B cell (primary cell): ENCODE results near the gene CLN5. TPM values are rescaled to one million over a fixed set of nuclear protein-coding genes. Genes with fewer than 3 reads are reported as not detected.

Experiments used
- ATAC-seq: fragments of 200-7000 bp; cut with Tn5 transposase; one replicate; pipeline ENCODE4 v1.10.0; 2021; ENCODE audit warnings: low read depth, mild to moderate bottlenecking, moderate number of reproducible peaks, moderate library complexity
- CTCF ChIA-PET: fragments of 350-600 bp; sonication (Branson Sonifier 250); formaldehyde crosslinking; loops from one replicate; lab custom pipeline; 2021; ENCODE audit warnings: antibody characterized with exemption, inconsistent platforms; lab: Charles Lee
- POLR2A ChIA-PET: fragments of 350-600 bp; sonication (Branson Sonifier 250); formaldehyde crosslinking; loops from one replicate; lab custom pipeline; 2021; ENCODE audit warnings: antibody characterized with exemption; lab: Charles Lee
- DNase-seq: peaks from one replicate; pipeline ENCODE4 v3.0.0; 2013
- H2AFZ ChIP-seq: 2 replicates; pipeline ENCODE4 v1.6.1; 2012; ENCODE audit warnings: mild to moderate bottlenecking, low read depth, low read length; ENCODE audit not compliant: insufficient read depth, poor library complexity, severe bottlenecking
- H3K27ac ChIP-seq, 2 donors: 1 replicate in 1 of 2; 2 replicates in 1 of 2; pipeline ENCODE4 v1.5.1; 2012 to 2013; ENCODE audit warnings: low read length in 2 of 2, mild to moderate bottlenecking in 2 of 2, moderate library complexity in 1 of 2
- H3K27me3 ChIP-seq, 4 experiments: fragments of 200-600 bp in 1 of 4; sonication (generic) in 1 of 4; replicated peaks in 1 of 4; 1 replicate in 2 of 4; 2 replicates in 2 of 4; pipeline versions ENCODE4 v1.6.1 to v1.7.0; 2013 to 2016; ENCODE audit warnings: low read length in 3 of 4, mild to moderate bottlenecking in 2 of 4, mixed read lengths in 1 of 4, moderate library complexity in 1 of 4; ENCODE audit not compliant: insufficient read depth in 4 of 4, control insufficient read depth in 3 of 4; ENCODE audit errors: control extremely low read depth in 1 of 4
- H3K36me3 ChIP-seq, 2 experiments: replicated peaks in 1 of 2; 1 replicate in 1 of 2; 2 replicates in 1 of 2; pipeline versions ENCODE4 v1.6.1 to v1.7.1; 2013; ENCODE audit warnings: low read length in 1 of 2; ENCODE audit not compliant: insufficient read depth in 2 of 2, control insufficient read depth in 1 of 2; ENCODE audit errors: control extremely low read depth in 1 of 2, extremely low read depth in 1 of 2
- H3K4me1 ChIP-seq, 2 donors: fragments of 200-600 bp in 1 of 2; sonication (generic) in 1 of 2; 1 replicate in 1 of 2; 2 replicates in 1 of 2; pipeline versions ENCODE4 v1.5.1 to v1.6.1; 2013 to 2017; ENCODE audit warnings: low read length in 2 of 2; ENCODE audit not compliant: control insufficient read depth in 2 of 2, insufficient read depth in 2 of 2
- H3K4me2 ChIP-seq: replicated peaks from 2 replicates; pipeline ENCODE3; 2012; ENCODE audit warnings: mild to moderate bottlenecking, low read depth, low read length; ENCODE audit not compliant: poor library complexity, severe bottlenecking
- H3K4me3 ChIP-seq, 5 experiments: fragments of 200-600 bp in 1 of 5; sonication (generic) in 1 of 5; 1 replicate in 3 of 5; 2 replicates in 2 of 5; pipeline versions ENCODE4 v1.5.1 to v1.7.0; 2011 to 2016; ENCODE audit warnings: low read length in 4 of 5, mild to moderate bottlenecking in 4 of 5, low read depth in 2 of 5, control low read depth in 1 of 5, moderate library complexity in 1 of 5; ENCODE audit not compliant: insufficient read depth in 1 of 5; ENCODE audit errors: control extremely low read depth in 1 of 5, extremely low read depth in 1 of 5
- H3K79me2 ChIP-seq: fragments of 200-600 bp; sonication (generic); one replicate; pipeline ENCODE4 v1.6.0; 2016; ENCODE audit warnings: low read length; ENCODE audit not compliant: control insufficient read depth, insufficient read depth
- H3K9ac ChIP-seq: fragments of 200-600 bp; sonication (generic); 2 replicates; pipeline ENCODE4 v1.6.1; 2017; ENCODE audit warnings: mild to moderate bottlenecking, low read length, moderate library complexity
- H3K9me3 ChIP-seq, 3 donors: one replicate each; pipeline versions ENCODE4 v1.6.1 to v1.7.1; 2013; ENCODE audit warnings: low read length in 2 of 3; ENCODE audit not compliant: control insufficient read depth in 2 of 3, insufficient read depth in 1 of 3; ENCODE audit errors: control extremely low read depth in 1 of 3
- H4K20me1 ChIP-seq: 2 replicates; pipeline ENCODE4 v1.6.0; 2012; ENCODE audit warnings: mild to moderate bottlenecking, low read length; ENCODE audit not compliant: insufficient read depth, control insufficient read depth, poor library complexity, severe bottlenecking
- H3K27ac Mint-ChIP-seq: one replicate; pipeline ENCODE4 v1.8.0; 2021; ENCODE audit warnings: mixed read lengths
- H3K27me3 Mint-ChIP-seq: one replicate; pipeline ENCODE4 v1.8.0; 2021; ENCODE audit warnings: mixed read lengths
- H3K4me1 Mint-ChIP-seq: one replicate; pipeline ENCODE4 v1.8.0; 2021; ENCODE audit warnings: mixed read lengths
- H3K4me3 Mint-ChIP-seq: one replicate; pipeline ENCODE4 v1.8.0; 2021; ENCODE audit warnings: mixed read lengths
- H3K9me3 Mint-ChIP-seq: one replicate; pipeline ENCODE4 v1.8.0; 2022; ENCODE audit warnings: mixed read lengths; ENCODE audit not compliant: insufficient read depth
- CTCF ChIP-seq: fragments of 200-600 bp; IDR thresholded peaks from one replicate; pipeline ENCODE4 v1.8.0; 2022; ENCODE audit warnings: antibody characterized with exemption, mild to moderate bottlenecking
- EZH2 ChIP-seq: IDR thresholded peaks from 2 replicates; pipeline ENCODE4 v1.6.1; 2012; ENCODE audit warnings: borderline replicate concordance, low read depth, mild to moderate bottlenecking, moderate library complexity, low read length; ENCODE audit not compliant: insufficient read depth, poor library complexity, severe bottlenecking
- WGBS: methylation state at CpG from one replicate; pipeline ENCODE4 v1.1.5; 2013; ENCODE audit warnings: missing lambda C conversion rate; ENCODE audit not compliant: insufficient coverage; 5-methylcytosine and 5-hydroxymethylcytosine counted together
- intact Hi-C: fragments of 100-400 bp; cut with micrococcal nuclease; formaldehyde crosslinking; loops from one replicate; pipeline ENCODE4 v1.10.0; 2022
- polyA plus RNA-seq: library from polyadenylated mRNA; depleted of rRNA; stranded (reverse); fragments of >200 nt; gene quantifications from 2 replicates; pipeline ENCODE4 v1.2.3, GENCODE V29; 2012
- total RNA-seq, 2 donors: library from RNA; stranded (reverse); fragments of 120-200 nt in 1 of 2; gene quantifications; 1 replicate in 1 of 2; 2 replicates in 1 of 2; pipeline versions ENCODE4 v1.2.3 to v1.2.4, GENCODE V29; 2013 to 2022

CLN5 gene
- total and polyA plus RNA-seq, 2 donors (not counting 1 experiment from before 2014, with no cell fraction given) = 11.9 to 36.9 TPM

- ChIA-PET CTCF (interaction anchor here (0.6 to 1.5 kb wide), 3 partner anchors 17 to 20 kb away, joined by 4 to 6 read pairs (median 4); no protein-coding TSS in a partner anchor), POLR2A (no interaction called here)
- peaks cover 23% of the 10 kb centered on the region for H3K4me1 Mint-ChIP-seq
- ATAC-seq (no peak), DNase-seq (no peak)
- no peak overlapping the region for H3K9ac ChIP-seq
- intact Hi-C loops = no loop called here
- no peaks in the 10 kb centered on the region for H3K9me3 Mint-ChIP-seq
- H3K27me3 ChIP-seq = no peaks in the 10 kb centered on the region
- no peak overlapping the region for H2AFZ ChIP-seq
- H3K4me2 ChIP-seq = no peak overlapping the region
- no CpG with 5 or more reads among the region's 1 CpG for WGBS
- H3K4me3 Mint-ChIP-seq = no peak overlapping the region
- H3K27me3 Mint-ChIP-seq = no peaks in the 10 kb centered on the region
- TF ChIP-seq CTCF (no peak), EZH2 (no peak)
- H3K27ac ChIP-seq = peak overlapping the region in 1 of 2 donors; percentile 64
- peaks cover 0 to 4% of the 10 kb centered on the region in 2 donors for H3K4me1 ChIP-seq
- no peak overlapping the region for H3K4me3 ChIP-seq
- H3K36me3 ChIP-seq = peaks cover 8 to 25% of the 10 kb centered on the region in 2 experiments
- no peaks in the 10 kb centered on the region for H4K20me1 ChIP-seq
- H3K79me2 ChIP-seq = no peaks in the 10 kb centered on the region
- no peak overlapping the region for H3K27ac Mint-ChIP-seq
- H3K9me3 ChIP-seq = no peaks in the 10 kb centered on the region
Observed at GRCh38 chr13:77000475-77000874, 8.6 kb downstream of the CLN5 start.

GRCh38 chr13:77001540-77001939, 9.7 kb downstream of the CLN5 start:
- Histone ChIP-seq H3K4me1 (peaks cover 0 to 4% of the 10 kb centered on the region in 2 donors), H3K27me3 (no peaks in the 10 kb centered on the region), H3K9me3 (no peaks in the 10 kb centered on the region), H3K9ac (no peak overlapping the region), H3K4me3 (no peak overlapping the region), H3K79me2 (no peaks in the 10 kb centered on the region), H2AFZ (no peak overlapping the region), H3K27ac (peak overlapping the region in 1 of 2 donors; percentile 64), H4K20me1 (no peaks in the 10 kb centered on the region), H3K4me2 (no peak overlapping the region), H3K36me3 (peaks cover 7 to 30% of the 10 kb centered on the region in 2 experiments)
- Mint-ChIP-seq H3K4me3 (no peak overlapping the region), H3K27ac (peak overlapping the region; percentile 16), H3K4me1 (peaks cover 23% of the 10 kb centered on the region), H3K27me3 (no peaks in the 10 kb centered on the region), H3K9me3 (no peaks in the 10 kb centered on the region)
- 92% methylated on average over 2 of the region's 4 CpGs for WGBS
- ChIA-PET POLR2A (interaction anchor here (1.2 kb wide), 2 partner anchors 9 to 25 kb away, joined by 3 to 4 read pairs; no protein-coding TSS in a partner anchor), CTCF (interaction anchor here (0.9 to 3.6 kb wide), 4 partner anchors 9 to 25 kb away, joined by 3 to 17 read pairs (median 4); partner anchors contain the start of genes CLN5 and FBXL3)
- DNase-seq (no peak), ATAC-seq (no peak)
- intact Hi-C loops = no loop called here
- no peak for TF ChIP-seq CTCF
- no peak for TF ChIP-seq EZH2
